HG03432 (cell line): ENCODE results near the gene FOXL1.

Source experiments
- ATAC-seq: cut with Tn5 transposase; IDR thresholded peaks from one replicate; pipeline ENCODE4 v1.9.1; 2021; ENCODE audit warnings: mild to moderate bottlenecking, moderate library complexity; ENCODE audit not compliant: unreplicated experiment

Gene FOXL1

GRCh38 chr16:86578061-86578599 is at the start of gene FOXL1:
FOXL1 (plus strand) TSS chr16:86578549; CDS start chr16:86578724, 175 bp downstream.
- no peak for ATAC-seq

GRCh38 chr16:86529160-86529559 is 49.2 kb upstream of the FOXL1 start:
- no peak for ATAC-seq

- ATAC-seq = no peak
Measured at GRCh38 chr16:86530251-86531190, 47.8 kb upstream of the FOXL1 start.

GRCh38 chr16:86531191-86531545 is 47.2 kb upstream of the FOXL1 start:
- ATAC-seq = no peak

GRCh38 chr16:86531641-86532525 is 46.5 kb upstream of the FOXL1 start:
- ATAC-seq = no peak

- no peak for ATAC-seq
Measured at GRCh38 chr16:86532526-86532815, 45.9 kb upstream of the FOXL1 start.

GRCh38 chr16:86533076-86533475 is 45.3 kb upstream of the FOXL1 start:
- ATAC-seq = no peak

GRCh38 chr16:86533767-86534351 is 44.5 kb upstream of the FOXL1 start:
- no peak for ATAC-seq

GRCh38 chr16:86534779-86535615 is 43.4 kb upstream of the FOXL1 start:
- no peak for ATAC-seq

GRCh38 chr16:86536621-86537020 is 41.7 kb upstream of the FOXL1 start:
- no peak for ATAC-seq

- ATAC-seq = no peak
Measured at GRCh38 chr16:86537486-86537885, 40.9 kb upstream of the FOXL1 start.

- no peak for ATAC-seq
Measured at GRCh38 chr16:86538196-86538780, 40.1 kb upstream of the FOXL1 start.

- no peak for ATAC-seq
Measured at GRCh38 chr16:86540894-86541293, 37.5 kb upstream of the FOXL1 start.

- no peak for ATAC-seq
Measured at GRCh38 chr16:86541560-86541959, 36.8 kb upstream of the FOXL1 start.

GRCh38 chr16:86542756-86543750 is 35.3 kb upstream of the FOXL1 start:
- ATAC-seq = no peak

GRCh38 chr16:86545481-86545880 is 32.9 kb upstream of the FOXL1 start:
- ATAC-seq = no peak

- ATAC-seq = no peak
Measured at GRCh38 chr16:86545954-86546637, 32.3 kb upstream of the FOXL1 start.

GRCh38 chr16:86546638-86547013 is 31.7 kb upstream of the FOXL1 start:
- ATAC-seq = no peak
